HEK293T (cell line): ENCODE measurements around the gene IFT81.

ENCODE experiments used
- BHLHE40 ChIP-seq: fragments of 450-650 bp; IDR thresholded peaks from 2 replicates; pipeline ENCODE4 v1.6.1; 2016; ENCODE audit warnings: mild to moderate bottlenecking, moderate library complexity, borderline replicate concordance
- CTBP1 ChIP-seq: fragments of 450-650 bp; IDR thresholded peaks from 2 replicates; pipeline ENCODE4 v1.6.1; 2016; ENCODE audit warnings: borderline replicate concordance
- ELF4 ChIP-seq: fragments of 450-650 bp; IDR thresholded peaks from 2 replicates; pipeline ENCODE4 v1.6.1; 2017; ENCODE audit warnings: antibody characterized with exemption
- FOXA1 ChIP-seq: fragments of 450-650 bp; IDR thresholded peaks from 2 replicates; pipeline ENCODE4 v1.6.1; 2016; ENCODE audit warnings: mild to moderate bottlenecking
- FOXK2 ChIP-seq: fragments of 450-650 bp; IDR thresholded peaks from 2 replicates; pipeline ENCODE4 v1.6.1; 2016; ENCODE audit warnings: mild to moderate bottlenecking
- FOXM1 ChIP-seq: fragments of 450-650 bp; IDR thresholded peaks from 2 replicates; pipeline ENCODE4 v1.6.1; 2017; ENCODE audit warnings: mild to moderate bottlenecking, borderline replicate concordance
- HDGF ChIP-seq: fragments of 450-650 bp; IDR thresholded peaks from 2 replicates; pipeline ENCODE4 v1.6.1; 2017; ENCODE audit warnings: antibody characterized with exemption, borderline replicate concordance
- L3MBTL2 ChIP-seq: fragments of 450-650 bp; conservative IDR thresholded peaks from 2 replicates; pipeline ENCODE4 v1.6.1; 2016; ENCODE audit warnings: mild to moderate bottlenecking
- NFRKB ChIP-seq: fragments of 450-650 bp; IDR thresholded peaks from 2 replicates; pipeline ENCODE4 v1.6.1; 2016; ENCODE audit warnings: mild to moderate bottlenecking, moderate library complexity
- SP1 ChIP-seq: fragments of 450-650 bp; IDR thresholded peaks from 2 replicates; pipeline ENCODE4 v1.6.1; 2017
- SUZ12 ChIP-seq: fragments of 450-650 bp; IDR thresholded peaks from 2 replicates; pipeline ENCODE4 v1.6.1; 2016; ENCODE audit warnings: mild to moderate bottlenecking
- TARDBP ChIP-seq: fragments of 450-650 bp; IDR thresholded peaks from 2 replicates; pipeline ENCODE4 v1.6.1; 2016
- ZNF384 ChIP-seq: fragments of 450-650 bp; IDR thresholded peaks from 2 replicates; pipeline ENCODE4 v1.6.1; 2016

DNA sequence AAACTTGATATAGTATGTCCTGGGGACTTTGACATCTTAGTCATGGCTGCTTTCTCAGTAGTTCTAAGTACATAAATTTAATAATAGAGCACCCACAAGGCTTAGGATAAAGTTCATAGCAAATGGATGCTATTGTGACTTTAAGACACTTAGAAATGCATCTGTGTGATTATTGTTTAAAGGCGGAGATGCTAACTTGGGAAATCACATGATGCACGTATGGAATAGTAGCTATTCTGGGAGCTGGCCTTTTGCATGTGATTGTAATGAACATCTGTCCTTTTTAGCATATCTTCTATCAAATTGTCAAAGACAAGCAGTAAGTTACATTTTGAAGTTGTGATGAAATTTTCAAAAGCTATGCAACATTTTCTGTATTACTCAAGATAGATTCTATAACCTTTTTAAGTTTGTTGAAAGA, 110.2 kb downstream of the IFT81 start:
- TF ChIP-seq SUZ12 (no peak), SP1 (no peak), ZNF384 (no peak), FOXM1 (no peak), TARDBP (no peak), NFRKB (no peak), CTBP1 (no peak), BHLHE40 (no peak), FOXA1 (no peak), ELF4 (no peak), HDGF (no peak), FOXK2 (no peak), L3MBTL2 (no peak)
